Pericardium fibroblast (primary cell): ENCODE data around the gene PFKFB4. TPM values are rescaled to one million over a fixed set of nuclear protein-coding genes. Genes with fewer than 3 reads are reported as not detected.

Source experiments
- total RNA-seq: library from RNA; depleted of rRNA; stranded (reverse); fragments of >200 nt; gene quantifications from 2 replicates; pipeline ENCODE4 v1.2.3, GENCODE V29; 2015

PFKFB4 gene
- 5.5 and 15.9 TPM in 2 replicates for total RNA-seq

GRCh38 chr3:48556796-48557626 lies at the start of gene PFKFB4:
Gene PFKFB4, minus strand, starts transcription at chr3:48556803. Its CDS starts 26 bp downstream, at chr3:48556777.

GRCh38 chr3:48595075-48595525 lies 38.5 kb upstream of the PFKFB4 start, which contains the start of gene COL7A1:
Gene COL7A1, minus strand, starts transcription at chr3:48595329. Its CDS starts 170 bp downstream, at chr3:48595159.

GRCh38 chr3:48563382-48563918 lies 6.8 kb upstream of the PFKFB4 start, which contains the start of gene UCN2:
Gene UCN2, minus strand, starts transcription at chr3:48563781. Its CDS starts 657 bp downstream, at chr3:48563124.

GRCh38 chr3:48504051-48504946 lies 52.3 kb downstream of the PFKFB4 start, which contains the start of gene SHISA5:
Gene SHISA5, minus strand, starts transcription at chr3:48504174. Its CDS starts 80 bp downstream, at chr3:48504094.

Other genes starting within 250 kb of the PFKFB4 start
- not detected in 2 replicates for gene SPINK8, start 223.1 kb downstream of the PFKFB4 start, total RNA-seq
- not detected in 2 replicates for gene FBXW12, start 184.6 kb downstream of the PFKFB4 start, total RNA-seq
- gene PLXNB1, start 126.7 kb downstream of the PFKFB4 start, total RNA-seq, result 25.7 and 34.4 TPM in 2 replicates
- gene CCDC51, start 116.7 kb downstream of the PFKFB4 start, total RNA-seq, result 15.4 and 23.6 TPM in 2 replicates
- gene TMA7, start 116.5 kb downstream of the PFKFB4 start, total RNA-seq, result 416 and 436 TPM in 2 replicates
- 4.2 and 5.2 TPM in 2 replicates for gene ATRIP, start 110.1 kb downstream of the PFKFB4 start, total RNA-seq
- 153 and 189 TPM in 2 replicates for gene SHISA5, start 52.6 kb downstream of the PFKFB4 start, total RNA-seq
- gene UCN2, start 7.0 kb upstream of the PFKFB4 start, total RNA-seq, result 0.09 TPM in 1 of 2 replicates, not detected in the other
- 11.7 and 14.5 TPM in 2 replicates for gene COL7A1, start 38.5 kb upstream of the PFKFB4 start, total RNA-seq
- 166 and 222 TPM in 2 replicates for gene UQCRC1, start 52.8 kb upstream of the PFKFB4 start, total RNA-seq
- not detected in 2 replicates for gene TMEM89, start 65.0 kb upstream of the PFKFB4 start, total RNA-seq
- 18.0 and 29.3 TPM in 2 replicates for gene SLC26A6, start 78.7 kb upstream of the PFKFB4 start, total RNA-seq
- gene CELSR3, start 106.1 kb upstream of the PFKFB4 start, total RNA-seq, result 1.8 and 2.2 TPM in 2 replicates
- gene NCKIPSD, start 129.1 kb upstream of the PFKFB4 start, total RNA-seq, result 20.1 and 44.0 TPM in 2 replicates
- gene IP6K2, start 160.4 kb upstream of the PFKFB4 start, total RNA-seq, result 57.9 and 73.9 TPM in 2 replicates